ENCODE data around the gene REPS2.

DNA sequence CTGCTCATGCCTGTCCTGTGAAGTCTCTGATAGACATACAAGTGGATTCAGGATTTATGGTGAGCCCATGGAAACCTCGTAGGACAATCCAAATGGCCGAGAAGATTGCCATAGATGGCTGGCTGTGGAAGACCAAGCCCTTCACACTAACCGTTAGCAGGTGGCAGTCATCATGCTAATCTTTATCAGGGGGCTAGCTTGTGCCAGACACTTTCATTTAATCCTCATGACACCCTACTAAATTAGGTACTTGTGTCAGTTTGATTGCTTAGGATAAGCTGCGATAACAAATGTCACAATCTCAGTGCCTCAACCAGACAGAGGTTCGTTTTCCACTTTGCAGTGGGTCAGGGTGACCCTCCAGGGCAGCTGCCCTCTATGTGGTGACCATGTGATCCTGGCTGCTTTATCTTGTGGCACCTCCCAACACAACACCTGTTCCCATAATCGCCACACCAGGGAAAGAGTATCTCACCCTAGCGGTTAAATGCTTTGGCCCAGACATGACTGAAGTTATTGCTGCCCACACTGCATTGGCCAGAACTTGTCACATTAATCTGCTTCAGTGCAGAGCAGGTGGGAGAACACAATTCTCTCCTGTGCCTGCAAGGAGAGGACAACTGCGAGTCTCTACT, 60.8 kb downstream of the REPS2 start:
- TF ChIP-seq POLR2AphosphoS5 (IDR thresholded peaks at IDR 0.05; ENCODE audit: low read depth, low read length) (no peak), POLR2A (IDR thresholded peaks at IDR 0.05; ENCODE audit: low read depth, low read length) (no peak), TAF1 (IDR thresholded peaks at IDR 0.05; ENCODE audit: low read depth, low read length) (no peak)

Data from GM12891 (cell line).